Thyroid gland (tissue), 4 donors: ENCODE measurements around the gene FSIP1. TPM values are rescaled to one million over a fixed set of nuclear protein-coding genes. Genes with fewer than 3 reads are reported as not detected.
A peak's percentile ranks its signal among the peaks of the same experiment; 100 is the strongest.

Experiments used
- DNase-seq, 2 donors: peaks; one replicate each; pipeline ENCODE4 v3.0.0-alpha.2; 2019
- H3K27ac ChIP-seq, 3 donors: fragments of 200-600 bp; sonication (generic); 1 replicate in 2 of 3; 2 replicates in 1 of 3; pipeline ENCODE4 v1.5.1; 2016 to 2019; ENCODE audit warnings: mild to moderate bottlenecking in 1 of 3, moderate library complexity in 1 of 3
- H3K27me3 ChIP-seq: fragments of 200-600 bp; sonication (generic); one replicate; pipeline ENCODE4 v1.5.1; 2019
- H3K36me3 ChIP-seq, 2 donors: fragments of 200-600 bp; sonication (generic); one replicate each; pipeline ENCODE4 v1.5.1; 2016 to 2019
- H3K4me1 ChIP-seq, 2 donors: fragments of 200-600 bp; sonication (generic); one replicate each; pipeline ENCODE4 v1.5.1; 2017 to 2019
- H3K4me3 ChIP-seq, 3 donors: fragments of 200-600 bp; sonication (generic); replicated peaks in 1 of 3; 1 replicate in 2 of 3; 2 replicates in 1 of 3; pipeline ENCODE4 v1.5.1; 2016; ENCODE audit warnings: mild to moderate bottlenecking in 1 of 3
- H3K9me3 ChIP-seq: fragments of 200-600 bp; sonication (generic); one replicate; pipeline ENCODE4 v1.5.1; 2017
- POLR2A ChIP-seq, 2 donors: fragments of 450-650 bp; IDR thresholded peaks; one replicate each; pipeline ENCODE4 v1.6.1; 2017; ENCODE audit warnings: antibody characterized with exemption in 2 of 2, mild to moderate bottlenecking in 2 of 2, moderate library complexity in 1 of 2
- WGBS, 2 donors: methylation state at CpG; one replicate each; pipeline ENCODE4 v1.1.5; 2017; 5-methylcytosine and 5-hydroxymethylcytosine counted together
- intact Hi-C: fragments of 100-400 bp; cut with DNase I; formaldehyde crosslinking; loops from one replicate; pipeline ENCODE4 v1.15.1; 2023
- total RNA-seq, 4 donors: library from RNA; depleted of rRNA; stranded (reverse); fragments of >200 nt; gene quantifications; one replicate each; pipeline ENCODE4 v1.2.3, GENCODE V29; 2016
- TF ChIP-seq, protein P1 (sequence below), 6 experiments: fragments of 200-600 bp in 3 of 6; fragments of 450-650 bp in 3 of 6; sonication (generic) in 3 of 6; IDR thresholded peaks; one replicate each; pipeline ENCODE4 v1.5.1; 2016 to 2019; ENCODE audit warnings: antibody characterized with exemption in 6 of 6, mild to moderate bottlenecking in 2 of 6, inconsistent platforms in 1 of 6, moderate library complexity in 1 of 6

The FSIP1 gene
- total RNA-seq, 4 donors from 2014 or later: 0.94 to 2.5 (median 1.5) TPM

DNA sequence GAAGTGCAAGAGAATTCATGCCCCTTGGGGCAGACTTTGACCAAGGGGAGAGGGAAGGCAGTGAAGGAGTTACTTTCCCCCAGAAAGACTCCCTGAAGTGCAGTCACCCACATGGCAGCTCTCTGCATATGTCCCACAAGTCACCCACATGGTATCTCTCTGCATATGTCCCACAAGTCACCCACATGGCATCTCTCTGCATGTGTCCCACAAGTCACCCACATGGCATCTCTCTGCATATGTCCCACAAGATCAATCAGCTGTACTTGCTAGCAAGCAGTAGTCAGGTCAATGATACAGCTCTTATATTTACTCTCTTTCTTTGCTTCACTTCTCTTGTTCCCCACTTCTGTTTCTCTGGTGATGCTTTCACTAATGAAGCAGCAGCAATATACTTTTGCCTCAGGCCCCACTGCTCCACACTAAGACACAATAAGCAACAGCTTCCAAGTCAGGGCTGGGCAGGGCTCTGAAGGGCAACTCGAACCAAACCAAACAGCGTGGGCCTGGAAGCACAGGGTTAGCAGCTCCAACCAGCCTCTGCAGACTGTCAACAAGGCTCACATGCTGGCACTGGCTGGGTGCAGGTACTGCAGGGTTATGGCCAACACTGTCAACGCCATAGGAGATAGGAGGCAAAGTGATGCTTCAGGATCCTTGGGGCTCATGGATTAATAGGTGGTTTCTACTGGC, 155.0 kb downstream of the FSIP1 start:
- intact Hi-C loops: no loop called here
- no peaks in the 10 kb centered on the region for H3K9me3 ChIP-seq
- no peaks in the 10 kb centered on the region for H3K36me3 ChIP-seq
- no peak overlapping the region for H3K27ac ChIP-seq
- TF ChIP-seq POLR2A (IDR thresholded peaks at IDR 0.05): no peak
- TF ChIP-seq, protein P1, sequence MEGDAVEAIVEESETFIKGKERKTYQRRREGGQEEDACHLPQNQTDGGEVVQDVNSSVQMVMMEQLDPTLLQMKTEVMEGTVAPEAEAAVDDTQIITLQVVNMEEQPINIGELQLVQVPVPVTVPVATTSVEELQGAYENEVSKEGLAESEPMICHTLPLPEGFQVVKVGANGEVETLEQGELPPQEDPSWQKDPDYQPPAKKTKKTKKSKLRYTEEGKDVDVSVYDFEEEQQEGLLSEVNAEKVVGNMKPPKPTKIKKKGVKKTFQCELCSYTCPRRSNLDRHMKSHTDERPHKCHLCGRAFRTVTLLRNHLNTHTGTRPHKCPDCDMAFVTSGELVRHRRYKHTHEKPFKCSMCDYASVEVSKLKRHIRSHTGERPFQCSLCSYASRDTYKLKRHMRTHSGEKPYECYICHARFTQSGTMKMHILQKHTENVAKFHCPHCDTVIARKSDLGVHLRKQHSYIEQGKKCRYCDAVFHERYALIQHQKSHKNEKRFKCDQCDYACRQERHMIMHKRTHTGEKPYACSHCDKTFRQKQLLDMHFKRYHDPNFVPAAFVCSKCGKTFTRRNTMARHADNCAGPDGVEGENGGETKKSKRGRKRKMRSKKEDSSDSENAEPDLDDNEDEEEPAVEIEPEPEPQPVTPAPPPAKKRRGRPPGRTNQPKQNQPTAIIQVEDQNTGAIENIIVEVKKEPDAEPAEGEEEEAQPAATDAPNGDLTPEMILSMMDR (IDR thresholded peaks at IDR 0.05): no peak
- WGBS, 2 donors: 89 to 93% methylated on average over 3 of the region's 3 CpGs
- peaks cover 0 to 9% of the 10 kb centered on the region in 2 donors for H3K4me1 ChIP-seq
- H3K4me3 ChIP-seq: no peak overlapping the region
- DNase-seq: no peak
- H3K27me3 ChIP-seq: no peaks in the 10 kb centered on the region

DNA sequence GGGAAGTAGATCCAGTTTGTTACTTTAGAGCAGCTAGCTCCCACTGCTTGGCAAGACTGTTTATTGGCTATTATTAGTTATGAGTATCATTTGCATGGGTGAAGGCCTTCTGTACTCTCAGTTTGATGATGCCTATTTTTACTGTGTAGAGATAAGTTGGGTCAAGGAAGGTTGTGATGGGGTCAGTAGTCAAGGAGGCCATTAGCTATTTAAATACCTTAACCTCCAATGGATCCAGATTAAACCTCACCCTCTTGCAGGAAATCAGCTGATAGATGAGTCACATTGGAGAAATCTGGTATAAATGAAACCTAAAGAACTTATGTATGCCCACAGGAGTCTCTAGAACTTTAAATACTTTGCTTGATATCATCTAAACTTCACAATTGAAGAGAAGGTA, 156.8 kb downstream of the FSIP1 start:
- Histone ChIP-seq H3K36me3 (no peaks in the 10 kb centered on the region), H3K27ac (no peak overlapping the region), H3K4me3 (no peak overlapping the region), H3K9me3 (no peaks in the 10 kb centered on the region), H3K4me1 (peaks cover 0 to 9% of the 10 kb centered on the region in 2 donors), H3K27me3 (no peaks in the 10 kb centered on the region)
- no peak for DNase-seq
- intact Hi-C loops: no loop called here
- TF ChIP-seq, protein P1 (IDR thresholded peaks at IDR 0.05): no peak
- no peak for TF ChIP-seq POLR2A (IDR thresholded peaks at IDR 0.05)

DNA sequence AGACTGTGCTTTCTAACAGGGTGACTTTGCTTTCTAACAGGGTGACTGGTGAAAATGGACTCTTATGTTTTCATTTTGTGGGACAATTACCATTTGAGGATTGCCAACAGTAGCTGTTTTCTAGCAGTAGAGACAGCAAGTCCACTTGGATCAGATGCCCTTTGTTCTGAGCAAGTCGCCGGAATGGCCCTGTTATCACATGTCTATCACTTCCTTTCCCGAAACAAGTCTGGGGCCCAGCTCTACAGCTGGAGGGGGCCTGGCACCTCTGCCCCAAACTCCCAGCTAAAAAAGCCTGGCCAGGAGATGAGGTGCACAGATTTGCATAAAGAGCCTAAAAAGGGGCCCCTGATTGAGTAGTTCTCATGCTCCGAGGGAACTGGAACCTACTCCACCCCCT, 157.2 kb downstream of the FSIP1 start:
- no peak for DNase-seq
- Histone ChIP-seq H3K27ac (peak overlapping the region in 2 of 3 donors; percentile 45 to 67), H3K4me3 (no peak overlapping the region), H3K27me3 (no peaks in the 10 kb centered on the region), H3K4me1 (peaks cover 0 to 9% of the 10 kb centered on the region in 2 donors), H3K9me3 (no peaks in the 10 kb centered on the region), H3K36me3 (no peaks in the 10 kb centered on the region)
- TF ChIP-seq POLR2A (IDR thresholded peaks at IDR 0.05): no peak
- TF ChIP-seq, protein P1 (IDR thresholded peaks at IDR 0.05): no peak
- intact Hi-C loops: no loop called here
- WGBS, 2 donors: 76 to 90% methylated on average over 4 of the region's 4 CpGs

DNA sequence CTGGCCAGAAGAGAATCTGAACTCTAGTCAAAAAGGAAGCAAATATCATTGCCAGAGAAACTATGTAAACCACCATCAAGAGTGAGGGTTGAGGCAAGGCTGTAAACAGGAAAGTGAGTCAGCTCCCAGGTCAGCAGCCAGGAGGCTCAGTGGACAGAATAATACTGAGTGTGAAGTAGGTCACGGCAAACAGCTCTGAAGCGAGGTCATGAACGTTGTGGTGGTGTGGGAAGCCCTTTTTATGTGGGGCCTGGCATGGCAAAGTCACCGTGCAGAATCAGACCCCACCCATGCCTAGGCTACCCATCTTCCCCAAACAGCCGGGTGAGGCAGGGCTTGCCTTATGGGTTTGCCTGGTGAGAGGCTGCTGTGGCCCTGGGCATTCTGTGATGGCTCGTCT, 157.8 kb downstream of the FSIP1 start:
- intact Hi-C loops: no loop called here
- Histone ChIP-seq H3K27ac (peak overlapping the region in 2 of 3 donors; percentile 49 to 67), H3K9me3 (no peaks in the 10 kb centered on the region), H3K4me1 (peaks cover 0 to 9% of the 10 kb centered on the region in 2 donors), H3K36me3 (no peaks in the 10 kb centered on the region), H3K4me3 (no peak overlapping the region), H3K27me3 (no peaks in the 10 kb centered on the region)
- WGBS, 2 donors: 72 to 75% methylated on average over 6 of the region's 6 CpGs
- peak; percentile 16 to 21 for DNase-seq
- no peak for TF ChIP-seq POLR2A (IDR thresholded peaks at IDR 0.05)
- TF ChIP-seq, protein P1 (IDR thresholded peaks at IDR 0.05): no peak

DNA sequence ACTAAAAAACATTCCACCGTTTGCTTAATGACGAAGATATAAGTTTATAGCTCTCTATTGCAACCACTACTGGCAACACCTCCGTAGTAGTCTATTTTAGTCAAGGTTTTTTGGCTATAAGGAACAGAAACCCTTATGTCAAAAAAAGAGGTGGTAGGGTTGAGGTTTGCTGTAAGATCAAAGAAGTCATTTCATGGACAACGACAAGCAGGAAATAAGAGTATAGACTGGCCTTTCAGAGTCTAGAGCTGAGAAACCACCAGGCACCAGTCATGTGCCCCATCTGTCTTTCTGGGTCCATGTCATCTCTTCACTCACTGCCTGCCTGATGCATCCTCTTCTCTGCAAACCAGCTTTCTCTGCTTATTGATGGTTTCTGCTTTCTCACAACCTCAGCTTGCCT, 159.1 kb downstream of the FSIP1 start:
- Histone ChIP-seq H3K4me1 (peaks cover 0 to 9% of the 10 kb centered on the region in 2 donors), H3K36me3 (no peaks in the 10 kb centered on the region), H3K4me3 (no peak overlapping the region), H3K27me3 (no peaks in the 10 kb centered on the region), H3K27ac (no peak overlapping the region), H3K9me3 (no peaks in the 10 kb centered on the region)
- no peak for TF ChIP-seq POLR2A (IDR thresholded peaks at IDR 0.05)
- TF ChIP-seq, protein P1 (IDR thresholded peaks at IDR 0.05): no peak
- intact Hi-C loops: no loop called here
- no peak for DNase-seq
- 86 to 89% methylated on average over 4 of the region's 4 CpGs for WGBS, 2 donors
